D721Med (cell line): ENCODE measurements around the gene REXO5.

Experiments
- DNase-seq: peaks from one replicate; pipeline ENCODE4 v3.0.0; 2011; ENCODE audit warnings: low spot score; ENCODE audit not compliant: insufficient read length
- FAIRE-seq: peaks from 2 replicates; lab custom pipeline; 2011; peaks lifted over from hg19 to GRCh38; lab: Jason Lieb, UNC
- TF ChIP-seq, protein P1 (sequence below): IDR thresholded peaks from 2 replicates; pipeline ENCODE4 v1.5.1; 2012; ENCODE audit warnings: mild to moderate bottlenecking, control low read depth; ENCODE audit not compliant: insufficient read depth; ENCODE audit errors: missing control alignments

REXO5 gene

GRCh38 chr16:20766294-20766693 lies 40.0 kb upstream of the REXO5 start:
- no peak for DNase-seq
- FAIRE-seq = no peak

DNA sequence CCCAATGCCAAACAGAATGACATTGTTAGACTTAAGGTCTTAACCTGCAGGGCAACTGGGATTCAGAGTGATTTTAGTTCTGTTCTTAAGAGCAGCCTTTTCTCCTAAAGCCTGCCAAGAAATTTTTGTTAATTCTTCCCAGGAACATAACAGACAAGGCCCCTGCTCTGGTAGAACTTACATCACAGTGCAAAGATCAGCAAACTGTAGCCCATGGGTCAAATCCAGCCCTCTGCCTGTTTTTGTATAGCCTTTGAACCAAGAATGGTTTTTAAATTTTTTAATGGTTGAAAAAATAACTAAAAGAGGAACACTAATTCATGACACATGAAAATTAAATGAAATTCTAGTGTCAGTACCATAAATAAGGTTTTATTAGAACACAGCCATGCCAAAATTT lies 38.8 kb upstream of the REXO5 start:
- TF ChIP-seq, protein P1, sequence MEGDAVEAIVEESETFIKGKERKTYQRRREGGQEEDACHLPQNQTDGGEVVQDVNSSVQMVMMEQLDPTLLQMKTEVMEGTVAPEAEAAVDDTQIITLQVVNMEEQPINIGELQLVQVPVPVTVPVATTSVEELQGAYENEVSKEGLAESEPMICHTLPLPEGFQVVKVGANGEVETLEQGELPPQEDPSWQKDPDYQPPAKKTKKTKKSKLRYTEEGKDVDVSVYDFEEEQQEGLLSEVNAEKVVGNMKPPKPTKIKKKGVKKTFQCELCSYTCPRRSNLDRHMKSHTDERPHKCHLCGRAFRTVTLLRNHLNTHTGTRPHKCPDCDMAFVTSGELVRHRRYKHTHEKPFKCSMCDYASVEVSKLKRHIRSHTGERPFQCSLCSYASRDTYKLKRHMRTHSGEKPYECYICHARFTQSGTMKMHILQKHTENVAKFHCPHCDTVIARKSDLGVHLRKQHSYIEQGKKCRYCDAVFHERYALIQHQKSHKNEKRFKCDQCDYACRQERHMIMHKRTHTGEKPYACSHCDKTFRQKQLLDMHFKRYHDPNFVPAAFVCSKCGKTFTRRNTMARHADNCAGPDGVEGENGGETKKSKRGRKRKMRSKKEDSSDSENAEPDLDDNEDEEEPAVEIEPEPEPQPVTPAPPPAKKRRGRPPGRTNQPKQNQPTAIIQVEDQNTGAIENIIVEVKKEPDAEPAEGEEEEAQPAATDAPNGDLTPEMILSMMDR = no peak
- FAIRE-seq = no peak

More at GRCh38 chr16:20766294-20766693, 40.0 kb upstream of the REXO5 start:
- TF ChIP-seq, protein P1 = no peak

GRCh38 chr16:20768121-20768520 lies 38.2 kb upstream of the REXO5 start:
- no peak for FAIRE-seq

More for the DNA sequence above, 38.8 kb upstream of the REXO5 start:
- no peak for DNase-seq

GRCh38 chr16:20768818-20769217 lies 37.5 kb upstream of the REXO5 start:
- DNase-seq (no peak), FAIRE-seq (no peak)
- TF ChIP-seq, protein P1 = no peak

More at GRCh38 chr16:20768121-20768520, 38.2 kb upstream of the REXO5 start:
- TF ChIP-seq, protein P1 = no peak
- DNase-seq = no peak

DNA sequence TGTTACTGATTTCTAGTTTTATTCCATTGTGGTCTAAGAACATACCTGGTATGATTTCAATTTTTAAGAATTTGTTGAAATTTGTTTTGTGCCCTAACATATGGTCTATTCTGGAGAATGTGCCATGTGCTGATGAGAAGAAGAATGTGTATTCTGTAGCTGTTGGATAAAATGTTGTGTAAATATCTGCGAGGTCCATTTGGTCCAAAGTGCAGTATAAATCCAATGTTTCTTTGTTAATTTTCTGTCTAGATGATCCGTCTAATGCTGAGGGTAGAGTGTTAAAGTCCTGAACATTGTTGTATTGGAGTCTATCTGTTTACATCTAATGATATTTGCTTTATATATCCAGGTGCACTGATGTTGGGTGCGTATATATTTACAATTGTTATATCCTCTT lies 32.6 kb upstream of the REXO5 start:
- FAIRE-seq (no peak), DNase-seq (no peak)
- TF ChIP-seq, protein P1 = no peak

GRCh38 chr16:20774703-20775362 lies 31.5 kb upstream of the REXO5 start:
- TF ChIP-seq, protein P1 = peak; percentile 83
- no peak for FAIRE-seq
- DNase-seq = no peak

- DNase-seq (no peak), FAIRE-seq (no peak)
- TF ChIP-seq, protein P1 = no peak
Observed at GRCh38 chr16:20781697-20782096, 24.6 kb upstream of the REXO5 start.
